Activated CD4-positive, alpha-beta T cell treated with anti-CD3 and anti-CD28 coated beads, Interleukin-2, amount 50 U/mL, for 16 hours (primary cell): Measurements from ENCODE around the gene MEF2D.

Experiments used
- DNase-seq: peaks from one replicate; pipeline ENCODE4 v3.0.0-alpha.2; 2020

Gene MEF2D

GRCh38 chr1:156439036-156439776 lies 61.4 kb downstream of the MEF2D start:
- DNase-seq: no peak

GRCh38 chr1:156438278-156438987 lies 62.1 kb downstream of the MEF2D start:
- DNase-seq: no peak

- DNase-seq: no peak
Observed at GRCh38 chr1:156437037-156437867, 63.3 kb downstream of the MEF2D start.

DNA sequence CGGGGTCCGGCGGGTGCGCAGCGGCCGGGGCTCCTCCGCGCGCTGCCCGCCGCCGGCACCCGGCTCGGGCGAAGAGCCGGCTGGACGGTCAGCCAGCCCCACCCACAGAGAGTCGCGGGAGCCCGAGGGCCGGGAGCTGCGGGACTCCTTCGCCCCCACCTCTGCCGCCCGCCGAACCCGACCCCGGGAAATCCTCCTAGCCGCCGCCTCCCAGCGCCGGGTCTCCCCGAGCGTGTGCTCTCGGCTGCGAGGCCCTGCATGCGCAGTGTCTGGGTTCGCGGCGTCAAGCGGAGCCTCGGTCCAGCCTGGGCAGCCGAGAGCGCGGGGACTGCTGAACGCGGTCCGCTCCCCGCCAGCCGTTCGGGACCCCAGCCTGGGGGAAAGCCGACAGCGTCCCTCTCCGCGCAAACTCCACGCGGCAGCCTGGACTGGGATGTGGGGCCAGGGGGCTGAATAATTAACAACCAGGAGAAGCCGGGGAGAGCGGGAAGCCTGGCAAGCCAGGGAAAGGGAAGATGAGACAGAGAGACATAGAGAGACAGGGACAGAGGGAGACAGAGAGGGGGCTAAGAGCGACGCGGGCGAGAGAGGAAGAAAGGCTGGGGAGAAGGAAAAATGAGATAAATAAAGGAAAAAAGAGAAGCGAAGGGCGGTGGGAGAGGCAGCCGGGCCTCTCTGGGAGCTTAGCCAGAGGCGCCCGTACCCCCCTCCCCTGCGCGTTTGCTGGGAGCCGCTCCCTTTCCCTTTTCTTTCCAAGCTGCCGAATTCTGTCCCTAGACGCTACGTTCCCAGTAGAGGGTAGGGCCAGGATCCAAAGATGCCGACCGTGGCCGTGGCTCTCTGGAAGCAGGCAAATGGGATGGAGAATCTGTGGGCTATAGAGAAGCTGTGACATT lies 64.2 kb downstream of the MEF2D start:
- no peak for DNase-seq

DNA sequence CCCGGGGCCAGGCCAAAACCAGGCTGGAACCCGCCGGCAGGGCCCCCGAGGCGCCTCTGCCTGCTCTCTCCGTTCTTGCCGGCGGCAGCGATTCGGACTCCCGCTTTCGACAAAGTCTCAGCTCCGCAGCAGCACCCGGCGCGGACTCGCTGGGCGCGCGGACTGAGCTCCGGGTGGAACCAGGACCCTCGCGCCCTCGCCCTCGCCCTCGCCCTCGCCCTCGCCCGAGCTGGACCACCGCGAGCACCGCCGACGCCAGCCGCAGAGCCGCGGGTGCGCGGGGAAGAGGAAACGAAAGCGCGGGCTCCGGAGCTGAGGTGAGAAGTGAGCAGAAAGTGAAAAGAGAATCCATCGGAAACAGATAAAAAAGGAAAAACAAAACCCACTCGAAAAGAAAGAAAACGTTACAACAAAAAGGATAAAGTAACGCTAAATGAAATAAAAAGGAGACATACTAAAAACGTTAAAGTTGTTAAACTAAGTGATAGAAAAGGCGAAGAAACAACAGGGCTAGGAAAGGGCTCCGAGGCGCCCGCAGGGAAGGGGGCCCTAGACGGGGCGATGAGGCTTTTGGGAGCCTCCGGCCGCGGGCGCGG lies 64.9 kb downstream of the MEF2D start:
- no peak for DNase-seq

GRCh38 chr1:156434989-156435544 lies 65.5 kb downstream of the MEF2D start:
- DNase-seq: no peak

DNA sequence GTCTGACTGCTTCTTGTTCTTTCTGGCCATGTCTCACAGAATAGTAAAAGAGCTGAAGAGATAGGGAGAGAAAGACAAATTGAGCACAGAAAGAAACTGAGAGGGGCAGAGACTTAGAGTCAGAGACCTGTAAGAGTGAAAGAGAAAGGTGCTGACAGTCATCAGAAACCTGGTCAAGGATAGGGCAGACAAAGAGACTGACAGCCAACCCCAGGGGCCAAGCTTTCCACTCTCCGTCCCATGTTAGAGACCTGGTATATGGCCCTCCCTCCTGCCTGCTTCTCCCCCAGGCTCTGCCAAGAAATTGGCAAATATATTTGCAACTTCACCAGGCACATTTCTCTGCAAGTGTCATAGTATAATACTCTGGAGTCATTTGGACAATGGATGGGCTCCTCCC lies 67.0 kb downstream of the MEF2D start:
- DNase-seq: no peak

GRCh38 chr1:156433032-156433431 lies 67.5 kb downstream of the MEF2D start:
- no peak for DNase-seq

DNA sequence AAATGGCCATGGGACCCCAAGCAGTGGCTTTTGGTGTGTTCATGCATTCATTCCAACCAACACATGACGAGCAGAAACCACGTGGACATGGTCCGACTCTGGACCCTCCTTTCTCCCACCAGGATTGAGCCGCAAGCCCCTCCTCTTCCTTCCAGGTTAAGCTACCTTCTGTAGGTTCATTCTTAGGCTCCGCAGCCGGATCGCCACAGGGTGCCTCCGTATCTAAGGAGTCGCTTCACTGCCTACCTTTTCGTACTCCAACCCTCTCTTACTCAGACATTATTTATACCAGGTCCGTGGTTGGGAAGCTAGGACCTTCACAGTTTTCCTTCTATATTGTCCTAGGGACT lies 67.9 kb downstream of the MEF2D start:
- DNase-seq: no peak

DNA sequence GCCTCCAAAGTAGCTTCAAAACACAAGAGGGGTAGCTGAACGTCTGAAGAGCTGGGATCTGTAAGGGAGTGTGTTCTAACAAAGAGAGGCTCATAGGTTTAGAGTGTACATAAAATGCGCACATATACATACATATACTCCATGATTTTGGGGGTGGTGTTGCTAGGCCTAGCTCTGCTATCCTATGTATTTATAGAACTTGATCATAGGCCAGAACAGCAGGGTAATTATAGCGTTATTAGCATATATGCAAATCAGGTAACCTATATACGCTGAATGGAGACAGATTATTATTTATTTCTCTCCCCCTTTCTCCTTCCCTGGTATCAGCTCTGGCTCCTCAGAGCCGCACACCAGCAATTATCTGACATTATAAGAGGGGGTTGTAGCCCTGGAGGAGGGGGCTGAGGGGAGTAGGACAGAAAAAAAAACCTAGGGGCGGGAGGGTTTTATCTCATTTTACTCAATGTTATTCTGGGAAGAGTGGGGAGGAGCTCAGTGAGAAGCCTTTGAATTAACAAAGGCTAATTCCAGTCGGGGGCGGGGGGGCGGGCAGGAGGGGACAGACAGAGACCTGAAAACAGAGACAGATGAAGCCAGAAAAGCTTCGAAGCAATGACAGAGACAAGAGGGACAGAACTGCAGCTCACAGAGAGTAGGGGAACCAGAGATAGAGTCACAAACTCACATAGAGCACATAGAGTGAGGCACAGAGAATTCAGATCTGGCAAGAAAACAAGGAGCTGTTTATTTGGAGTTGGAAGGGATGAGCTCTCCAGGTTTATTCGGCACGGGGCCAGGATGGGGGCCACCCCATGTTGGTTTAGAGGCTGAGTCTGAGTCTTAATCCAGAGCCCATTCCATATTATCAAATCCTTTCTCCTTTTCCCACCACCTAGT lies 68.6 kb downstream of the MEF2D start:
- DNase-seq: no peak

DNA sequence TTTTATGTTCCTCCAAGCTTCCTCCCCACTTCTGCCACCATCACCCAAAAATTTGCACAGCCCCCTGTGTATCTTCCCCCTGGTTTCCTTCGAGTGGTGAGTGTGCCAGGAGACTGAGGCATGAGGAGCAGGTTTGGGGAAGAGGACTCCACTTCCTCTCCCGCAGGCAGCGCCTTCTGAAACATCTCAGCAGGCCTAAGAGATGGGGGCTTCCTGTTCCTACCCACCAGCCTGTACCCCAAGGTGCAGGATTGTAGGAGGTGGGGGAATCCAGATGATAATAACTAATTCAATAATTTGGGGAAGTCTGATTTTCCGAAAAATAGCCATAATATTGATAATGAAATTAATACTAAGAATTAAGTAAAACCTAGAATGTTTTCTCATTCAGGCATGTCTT lies 69.2 kb downstream of the MEF2D start:
- DNase-seq: no peak

DNA sequence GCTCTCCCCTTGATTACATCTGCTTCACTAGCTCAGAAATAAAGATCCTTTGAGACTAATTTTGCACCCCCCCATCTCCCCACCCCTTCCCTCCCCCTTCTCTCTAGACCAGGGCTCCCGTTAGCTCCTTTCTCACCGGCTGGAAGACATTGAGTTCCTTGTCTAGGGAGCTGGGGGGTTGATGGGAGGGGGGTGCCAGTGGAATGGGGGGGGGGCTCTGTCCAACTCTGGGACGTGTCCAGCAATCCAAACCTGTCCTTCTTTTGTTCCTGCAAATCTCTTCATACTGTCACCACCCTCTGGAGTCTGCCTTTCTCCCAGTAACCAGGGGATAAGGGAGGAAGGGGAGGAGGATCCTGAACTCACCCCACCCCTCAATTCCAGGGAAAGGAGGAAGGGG lies 69.7 kb downstream of the MEF2D start:
- DNase-seq: no peak

- no peak for DNase-seq
Observed at GRCh38 chr1:156430303-156430702, 70.3 kb downstream of the MEF2D start.

DNA sequence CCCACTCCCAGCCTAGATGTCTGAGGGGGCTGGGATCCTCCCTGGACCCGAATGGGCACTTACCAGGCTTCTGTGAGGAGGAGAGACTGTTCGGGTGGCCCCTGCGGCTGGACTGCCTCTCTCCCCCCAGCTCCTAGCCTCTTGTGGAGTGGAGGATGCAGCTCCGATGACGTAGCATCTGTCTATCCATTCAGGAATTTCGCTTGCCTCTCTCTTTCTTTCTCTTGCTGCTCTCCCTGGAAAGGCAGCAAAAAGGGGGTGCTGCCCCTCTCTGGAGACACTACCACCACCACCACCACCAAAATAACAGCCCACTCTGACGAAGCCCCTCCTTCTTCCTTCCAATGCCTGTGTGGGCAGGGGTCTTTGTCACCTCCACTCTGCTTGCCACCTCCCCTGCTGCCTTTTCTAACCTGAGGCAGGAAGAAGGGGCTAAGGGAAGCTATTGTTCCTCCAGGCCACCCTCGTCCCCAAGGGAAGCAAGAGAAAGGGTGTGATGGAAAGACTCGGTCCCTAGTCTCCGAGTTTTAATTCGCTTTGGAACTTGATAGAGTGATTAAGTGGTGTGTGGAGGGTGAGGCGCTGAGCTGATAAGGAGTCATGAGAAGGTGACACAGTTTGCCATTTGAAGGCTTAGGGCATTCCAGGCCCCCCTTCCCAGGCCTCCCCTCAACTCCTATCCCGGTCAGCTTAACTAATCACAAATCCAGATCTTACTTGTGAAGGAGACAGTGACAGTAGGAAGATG lies 71.1 kb downstream of the MEF2D start:
- no peak for DNase-seq

GRCh38 chr1:156428746-156429288 lies 71.8 kb downstream of the MEF2D start:
- no peak for DNase-seq

DNA sequence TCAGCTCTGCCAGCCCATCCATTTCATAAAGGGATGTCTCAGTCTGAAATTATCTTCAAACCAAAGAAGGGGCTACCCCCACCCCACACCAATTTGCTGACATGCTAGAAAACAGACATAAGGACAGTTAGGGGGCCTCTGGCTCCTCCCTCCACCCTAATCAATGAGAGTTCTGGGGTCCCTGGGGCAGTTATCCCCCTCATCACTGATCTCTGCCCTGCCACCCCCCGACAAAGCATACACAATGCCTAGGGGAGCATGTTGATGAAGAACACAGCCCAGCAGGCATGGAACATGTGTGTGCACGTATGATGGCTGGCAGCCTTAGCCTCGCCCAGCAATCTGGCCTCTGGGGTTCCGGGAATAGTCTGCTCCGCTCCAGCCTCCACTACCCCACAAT lies 72.6 kb downstream of the MEF2D start:
- DNase-seq: no peak

DNA sequence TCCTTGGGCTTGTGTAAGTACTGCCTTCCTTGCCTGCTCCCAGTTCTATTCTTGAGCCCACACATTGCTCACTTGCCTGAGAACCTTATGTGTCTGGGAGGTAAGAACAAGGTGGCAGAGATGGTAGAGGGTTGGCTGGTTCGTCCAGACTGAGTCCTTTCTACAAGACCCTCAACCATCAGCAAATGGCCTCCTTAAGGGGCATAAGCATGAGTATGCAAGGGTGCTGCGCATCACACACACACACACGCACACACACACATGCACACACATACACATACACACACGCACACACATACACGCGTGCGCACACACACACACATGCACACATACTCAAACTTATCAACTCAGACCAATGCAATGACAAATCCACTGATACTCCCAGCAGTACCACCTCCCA lies 74.6 kb downstream of the MEF2D start:
- DNase-seq: no peak

- DNase-seq: no peak
Observed at GRCh38 chr1:156424806-156425432, 75.7 kb downstream of the MEF2D start.
